Measurements from ENCODE around the gene EHD1. TPM values are rescaled to one million over a fixed set of nuclear protein-coding genes. Genes with fewer than 3 reads are reported as not detected.

Gene EHD1
- total and polyA plus RNA-seq, 9 of the 15 experiments (the other 6 are each of a cell fraction or from before 2014, with no cell fraction given), result 0.46 to 65.0 (median 16.4) TPM

GRCh38 chr11:64887757-64888405 is 9.5 kb upstream of the EHD1 start (continued):
- TF ChIP-seq RBM39 (optimal IDR thresholded peaks at IDR 0.05; ENCODE audit: low read depth, low read length) (no peak), NFIX (CRISPR knock-in tag; IDR thresholded peaks at IDR 0.05; ENCODE audit: low read depth) (no peak), ZNF121 (CRISPR knock-in tag; conservative IDR thresholded peaks at IDR 0.05) (no peak), ZNF239 (CRISPR knock-in tag; IDR thresholded peaks at IDR 0.05) (peak; percentile 5; the same call in 1 of the 2 replicates), SP1 (CRISPR knock-in tag; IDR thresholded peaks at IDR 0.05) (peak; percentile 83), POLR2AphosphoS5 (IDR thresholded peaks at IDR 0.05; ENCODE audit: control insufficient read depth, insufficient read depth, low read depth, low read length) (no peak), DPF2 (IDR thresholded peaks at IDR 0.05) (peak; percentile 25; the same call in 1 of the 2 replicates), E4F1 (CRISPR knock-in tag; IDR thresholded peaks at IDR 0.05; ENCODE audit: borderline replicate concordance) (no peak), NR2C2 (CRISPR knock-in tag; IDR thresholded peaks at IDR 0.05) (0 out of 2 replicates have a peak, but pooled peaks have one; percentile 12), NR2C2 (tag; IDR thresholded peaks at IDR 0.05) (no peak), KLF6 (CRISPR knock-in tag; IDR thresholded peaks at IDR 0.05; ENCODE audit: borderline replicate concordance) (no peak), FOXP4 (CRISPR knock-in tag; IDR thresholded peaks at IDR 0.05; ENCODE audit: borderline replicate concordance) (0 out of 2 replicates have a peak, but pooled peaks have one; percentile 14), CREM (IDR thresholded peaks at IDR 0.05; ENCODE audit: low read depth) (0 out of 2 replicates have a peak, but pooled peaks have one; percentile 25), MLX (CRISPR knock-in tag; conservative IDR thresholded peaks at IDR 0.05) (no peak), ZNF830 (CRISPR knock-in tag; IDR thresholded peaks at IDR 0.05) (0 out of 2 replicates have a peak, but pooled peaks have one; percentile 34), GATAD2A (IDR thresholded peaks at IDR 0.05) (peak; percentile 25; the same call in 1 of the 2 replicates)

All from K562 (cell line).